ENCODE data around the gene GRIN2C. TPM values are rescaled to one million over a fixed set of nuclear protein-coding genes. Genes with fewer than 3 reads are reported as not detected.

Gene GRIN2C
- total and polyA plus RNA-seq, 4 donors: 0.03 to 1.6 (median 0.19) TPM; not detected in 1

GRCh38 chr17:74868251-74868907 lies 8.7 kb upstream of the GRIN2C start:
- Histone ChIP-seq H3K4me1 (ENCODE audit: control insufficient read depth in 1 of 2, insufficient read depth in 2 of 2, low read length in 2 of 2) (peaks cover 0 to 2% of the 10 kb centered on the region in 2 donors), H3K4me3 (ENCODE audit: low read length in 2 of 2) (no peak overlapping the region)
- intact Hi-C loops (cut with DNase I): loop anchor here in 1 of 2 donors (5.0 kb wide), 1 partner anchor 91 kb away; the partner anchor contains the start of gene NAT9

GRCh38 chr17:74866198-74866835 lies 6.6 kb upstream of the GRIN2C start:
- no peaks in the 10 kb centered on the region for H3K36me3 ChIP-seq (ENCODE audit: control insufficient read depth in 1 of 2, insufficient read depth in 2 of 2, low read length in 1 of 2)
- no peaks in the 10 kb centered on the region for H3K4me1 ChIP-seq (ENCODE audit: control insufficient read depth in 1 of 2, insufficient read depth in 2 of 2, low read length in 2 of 2)
- WGBS, 2 donors: 76 to 78% methylated on average over 19 of the region's 19 CpGs
- DNase-seq (no peak), ATAC-seq (ENCODE audit: low FRiP score) (no peak)
- intact Hi-C loops (cut with DNase I): loop anchor here in 1 of 2 donors (5.0 kb wide), 1 partner anchor 89 kb away; the partner anchor contains the start of gene NAT9
- no peak overlapping the region for H3K27ac ChIP-seq (ENCODE audit: low read depth in 1 of 2, low read length in 2 of 2)
- no peaks in the 10 kb centered on the region for H3K9me3 ChIP-seq (ENCODE audit: control insufficient read depth, low read length)
- H3K4me3 ChIP-seq (ENCODE audit: low read length in 2 of 2): no peak overlapping the region
- H3K27me3 ChIP-seq (ENCODE audit: control insufficient read depth in 1 of 2, insufficient read depth in 2 of 2, low read length in 1 of 2): no peaks in the 10 kb centered on the region

More at GRCh38 chr17:74868251-74868907, 8.7 kb upstream of the GRIN2C start:
- Histone ChIP-seq H3K9me3 (ENCODE audit: control insufficient read depth, low read length) (no peaks in the 10 kb centered on the region), H3K27ac (ENCODE audit: low read depth in 1 of 2, low read length in 2 of 2) (no peak overlapping the region), H3K27me3 (ENCODE audit: control insufficient read depth in 1 of 2, insufficient read depth in 2 of 2, low read length in 1 of 2) (no peaks in the 10 kb centered on the region), H3K36me3 (ENCODE audit: control insufficient read depth in 1 of 2, insufficient read depth in 2 of 2, low read length in 1 of 2) (no peaks in the 10 kb centered on the region)
- ATAC-seq (ENCODE audit: low FRiP score) (no peak), DNase-seq (no peak)
- WGBS, 2 donors: 87% methylated on average over 12 of the region's 12 CpGs

GRCh38 chr17:74865504-74866197 lies 6.0 kb upstream of the GRIN2C start:
- DNase-seq: no peak
- no peak overlapping the region for H3K27ac ChIP-seq (ENCODE audit: low read depth in 1 of 2, low read length in 2 of 2)
- H3K9me3 ChIP-seq (ENCODE audit: control insufficient read depth, low read length): no peaks in the 10 kb centered on the region
- ATAC-seq (ENCODE audit: low FRiP score): no peak
- no peak overlapping the region for H3K4me3 ChIP-seq (ENCODE audit: low read length in 2 of 2)
- H3K36me3 ChIP-seq (ENCODE audit: control insufficient read depth in 1 of 2, insufficient read depth in 2 of 2, low read length in 1 of 2): no peaks in the 10 kb centered on the region
- intact Hi-C loops (cut with DNase I): loop anchor here (2.0 to 5.0 kb wide), 2 partner anchors 88 to 121 kb away; partner anchors contain the start of gene NAT9 (in 1 of the 2)
- WGBS, 2 donors: 80 to 85% methylated on average over 19 of the region's 19 CpGs
- no peaks in the 10 kb centered on the region for H3K4me1 ChIP-seq (ENCODE audit: control insufficient read depth in 1 of 2, insufficient read depth in 2 of 2, low read length in 2 of 2)
- H3K27me3 ChIP-seq (ENCODE audit: control insufficient read depth in 1 of 2, insufficient read depth in 2 of 2, low read length in 1 of 2): no peaks in the 10 kb centered on the region

- Histone ChIP-seq H3K36me3 (ENCODE audit: control insufficient read depth in 1 of 2, insufficient read depth in 2 of 2, low read length in 1 of 2) (no peaks in the 10 kb centered on the region), H3K27ac (ENCODE audit: low read depth in 1 of 2, low read length in 2 of 2) (no peak overlapping the region), H3K27me3 (ENCODE audit: control insufficient read depth in 1 of 2, insufficient read depth in 2 of 2, low read length in 1 of 2) (no peaks in the 10 kb centered on the region), H3K4me1 (ENCODE audit: control insufficient read depth in 1 of 2, insufficient read depth in 2 of 2, low read length in 2 of 2) (no peaks in the 10 kb centered on the region), H3K9me3 (ENCODE audit: control insufficient read depth, low read length) (no peaks in the 10 kb centered on the region), H3K4me3 (ENCODE audit: low read length in 2 of 2) (no peak overlapping the region)
- ATAC-seq (ENCODE audit: low FRiP score) (peak; percentile 80), DNase-seq (peak; percentile 79 to 92)
- intact Hi-C loops (cut with DNase I): loop anchor here (2.0 to 5.0 kb wide), 3 partner anchors 73 to 120 kb away; partner anchors contain the start of gene NAT9 (in 1 of the 2)
- WGBS, 2 donors: 25% methylated on average over 11 of the region's 11 CpGs
Observed at GRCh38 chr17:74864866-74865395, 5.2 kb upstream of the GRIN2C start.

- H3K4me3 ChIP-seq (ENCODE audit: low read length in 2 of 2): no peak overlapping the region
- H3K4me1 ChIP-seq (ENCODE audit: control insufficient read depth in 1 of 2, insufficient read depth in 2 of 2, low read length in 2 of 2): no peaks in the 10 kb centered on the region
- WGBS, 2 donors: 94% methylated on average over 15 of the region's 15 CpGs
- no peaks in the 10 kb centered on the region for H3K36me3 ChIP-seq (ENCODE audit: control insufficient read depth in 1 of 2, insufficient read depth in 2 of 2, low read length in 1 of 2)
- ATAC-seq (ENCODE audit: low FRiP score): no peak
- DNase-seq: no peak
- no peaks in the 10 kb centered on the region for H3K9me3 ChIP-seq (ENCODE audit: control insufficient read depth, low read length)
- intact Hi-C loops (cut with DNase I): loop anchor here (2.0 to 5.0 kb wide), 2 partner anchors 72 to 120 kb away; no protein-coding TSS in a partner anchor
- H3K27me3 ChIP-seq (ENCODE audit: control insufficient read depth in 1 of 2, insufficient read depth in 2 of 2, low read length in 1 of 2): no peaks in the 10 kb centered on the region
- H3K27ac ChIP-seq (ENCODE audit: low read depth in 1 of 2, low read length in 2 of 2): no peak overlapping the region
Observed at GRCh38 chr17:74864297-74864865, 4.7 kb upstream of the GRIN2C start.

GRCh38 chr17:74863420-74864296 lies 4.0 kb upstream of the GRIN2C start:
- WGBS, 2 donors: 93 to 94% methylated on average over 23 to 25 of the region's 25 CpGs
- DNase-seq: no peak
- no peaks in the 10 kb centered on the region for H3K27me3 ChIP-seq (ENCODE audit: control insufficient read depth in 1 of 2, insufficient read depth in 2 of 2, low read length in 1 of 2)

GRCh38 chr17:74862919-74863318 lies 3.2 kb upstream of the GRIN2C start:
- Histone ChIP-seq H3K36me3 (ENCODE audit: control insufficient read depth in 1 of 2, insufficient read depth in 2 of 2, low read length in 1 of 2) (no peaks in the 10 kb centered on the region), H3K9me3 (ENCODE audit: control insufficient read depth, low read length) (no peaks in the 10 kb centered on the region), H3K4me3 (ENCODE audit: low read length in 2 of 2) (no peak overlapping the region), H3K27ac (ENCODE audit: low read depth in 1 of 2, low read length in 2 of 2) (no peak overlapping the region), H3K4me1 (ENCODE audit: control insufficient read depth in 1 of 2, insufficient read depth in 2 of 2, low read length in 2 of 2) (no peaks in the 10 kb centered on the region), H3K27me3 (ENCODE audit: control insufficient read depth in 1 of 2, insufficient read depth in 2 of 2, low read length in 1 of 2) (no peaks in the 10 kb centered on the region)
- WGBS, 2 donors: 92 to 94% methylated on average over 6 of the region's 6 CpGs
- DNase-seq (no peak), ATAC-seq (ENCODE audit: low FRiP score) (no peak)
- intact Hi-C loops (cut with DNase I): loop anchor here in 1 of 2 donors (5.0 kb wide), 1 partner anchor 71 kb away; no protein-coding TSS in a partner anchor

More at GRCh38 chr17:74863420-74864296, 4.0 kb upstream of the GRIN2C start:
- Histone ChIP-seq H3K4me1 (ENCODE audit: control insufficient read depth in 1 of 2, insufficient read depth in 2 of 2, low read length in 2 of 2) (no peaks in the 10 kb centered on the region), H3K9me3 (ENCODE audit: control insufficient read depth, low read length) (no peaks in the 10 kb centered on the region), H3K4me3 (ENCODE audit: low read length in 2 of 2) (no peak overlapping the region), H3K27ac (ENCODE audit: low read depth in 1 of 2, low read length in 2 of 2) (no peak overlapping the region), H3K36me3 (ENCODE audit: control insufficient read depth in 1 of 2, insufficient read depth in 2 of 2, low read length in 1 of 2) (no peaks in the 10 kb centered on the region)
- ATAC-seq (ENCODE audit: low FRiP score): no peak
- intact Hi-C loops (cut with DNase I): loop anchor here (2.0 to 5.0 kb wide), 2 partner anchors 71 to 119 kb away; no protein-coding TSS in a partner anchor

Measured in aorta (tissue), 5 donors.